ENCODE data around the gene ALK.

DNA sequence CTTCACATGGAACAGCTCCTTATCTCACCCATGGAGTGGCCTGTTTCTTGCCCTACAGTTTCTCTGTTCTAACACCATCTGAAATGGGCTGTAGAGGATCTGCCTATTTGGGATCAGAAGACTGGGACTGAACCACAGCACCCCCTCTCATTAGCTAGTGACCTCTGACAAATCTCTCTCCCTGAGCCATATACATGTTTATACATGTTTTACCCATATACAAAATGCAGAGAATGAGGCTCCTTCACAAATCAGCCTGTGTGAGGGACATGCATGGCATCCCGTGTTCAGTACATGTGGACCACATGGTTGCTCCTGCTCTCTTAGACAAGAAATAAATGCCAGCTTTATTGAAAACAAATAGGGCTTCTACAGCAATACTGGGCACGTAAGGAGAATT is 282.7 kb downstream of the ALK start:
- TF ChIP-seq FOXM1 (IDR thresholded peaks at IDR 0.05; ENCODE audit: borderline replicate concordance, low read depth) (no peak), CEBPB (IDR thresholded peaks at IDR 0.05) (no peak), EP300 (IDR thresholded peaks at IDR 0.05; ENCODE audit: borderline replicate concordance) (no peak), ZBTB7A (IDR thresholded peaks at IDR 0.05; ENCODE audit: low read depth) (no peak), RAD21 (IDR thresholded peaks at IDR 0.05; ENCODE audit: low read depth) (no peak), TEAD4 (IDR thresholded peaks at IDR 0.05) (no peak), TAF1 (IDR thresholded peaks at IDR 0.05; ENCODE audit: low read depth) (no peak), YY1 (IDR thresholded peaks at IDR 0.05; ENCODE audit: low read depth) (no peak), CREB1 (IDR thresholded peaks at IDR 0.05; ENCODE audit: low read depth) (no peak)
- TF ChIP-seq, protein P1, sequence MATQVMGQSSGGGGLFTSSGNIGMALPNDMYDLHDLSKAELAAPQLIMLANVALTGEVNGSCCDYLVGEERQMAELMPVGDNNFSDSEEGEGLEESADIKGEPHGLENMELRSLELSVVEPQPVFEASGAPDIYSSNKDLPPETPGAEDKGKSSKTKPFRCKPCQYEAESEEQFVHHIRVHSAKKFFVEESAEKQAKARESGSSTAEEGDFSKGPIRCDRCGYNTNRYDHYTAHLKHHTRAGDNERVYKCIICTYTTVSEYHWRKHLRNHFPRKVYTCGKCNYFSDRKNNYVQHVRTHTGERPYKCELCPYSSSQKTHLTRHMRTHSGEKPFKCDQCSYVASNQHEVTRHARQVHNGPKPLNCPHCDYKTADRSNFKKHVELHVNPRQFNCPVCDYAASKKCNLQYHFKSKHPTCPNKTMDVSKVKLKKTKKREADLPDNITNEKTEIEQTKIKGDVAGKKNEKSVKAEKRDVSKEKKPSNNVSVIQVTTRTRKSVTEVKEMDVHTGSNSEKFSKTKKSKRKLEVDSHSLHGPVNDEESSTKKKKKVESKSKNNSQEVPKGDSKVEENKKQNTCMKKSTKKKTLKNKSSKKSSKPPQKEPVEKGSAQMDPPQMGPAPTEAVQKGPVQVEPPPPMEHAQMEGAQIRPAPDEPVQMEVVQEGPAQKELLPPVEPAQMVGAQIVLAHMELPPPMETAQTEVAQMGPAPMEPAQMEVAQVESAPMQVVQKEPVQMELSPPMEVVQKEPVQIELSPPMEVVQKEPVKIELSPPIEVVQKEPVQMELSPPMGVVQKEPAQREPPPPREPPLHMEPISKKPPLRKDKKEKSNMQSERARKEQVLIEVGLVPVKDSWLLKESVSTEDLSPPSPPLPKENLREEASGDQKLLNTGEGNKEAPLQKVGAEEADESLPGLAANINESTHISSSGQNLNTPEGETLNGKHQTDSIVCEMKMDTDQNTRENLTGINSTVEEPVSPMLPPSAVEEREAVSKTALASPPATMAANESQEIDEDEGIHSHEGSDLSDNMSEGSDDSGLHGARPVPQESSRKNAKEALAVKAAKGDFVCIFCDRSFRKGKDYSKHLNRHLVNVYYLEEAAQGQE (IDR thresholded peaks at IDR 0.05; ENCODE audit: low read depth) = no peak
- TF ChIP-seq, protein P2, sequence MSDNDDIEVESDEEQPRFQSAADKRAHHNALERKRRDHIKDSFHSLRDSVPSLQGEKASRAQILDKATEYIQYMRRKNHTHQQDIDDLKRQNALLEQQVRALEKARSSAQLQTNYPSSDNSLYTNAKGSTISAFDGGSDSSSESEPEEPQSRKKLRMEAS (IDR thresholded peaks at IDR 0.05) = no peak

All from Ishikawa (cell line).